Activated gamma-delta T cell treated with Interleukin-2 at 50 U/mL for 16 hours (primary cell): ENCODE measurements around the gene CHCT1.

Experiments
- DNase-seq: peaks from one replicate; pipeline ENCODE4 v3.0.0-alpha.2; 2020

CHCT1 gene

GRCh38 chr17:60443713-60444112 lies 21.4 kb downstream of the CHCT1 start:
- DNase-seq, result no peak

- DNase-seq, result no peak
Observed at GRCh38 chr17:60445144-60445543, 22.9 kb downstream of the CHCT1 start.

GRCh38 chr17:60447375-60447774 lies 25.1 kb downstream of the CHCT1 start:
- no peak for DNase-seq

- DNase-seq, result no peak
Observed at GRCh38 chr17:60451071-60451470, 28.8 kb downstream of the CHCT1 start.

GRCh38 chr17:60451965-60452364 lies 29.7 kb downstream of the CHCT1 start:
- no peak for DNase-seq

GRCh38 chr17:60455378-60455777 lies 33.1 kb downstream of the CHCT1 start:
- DNase-seq, result no peak

GRCh38 chr17:60457148-60457547 lies 34.9 kb downstream of the CHCT1 start:
- DNase-seq, result no peak

- DNase-seq, result no peak
Observed at GRCh38 chr17:60461584-60461983, 39.3 kb downstream of the CHCT1 start.

- no peak for DNase-seq
Observed at GRCh38 chr17:60463157-60463835, 41.0 kb downstream of the CHCT1 start.

- no peak for DNase-seq
Observed at GRCh38 chr17:60464343-60464742, 42.1 kb downstream of the CHCT1 start.

GRCh38 chr17:60468371-60468770 lies 46.1 kb downstream of the CHCT1 start:
- DNase-seq, result no peak

- no peak for DNase-seq
Observed at GRCh38 chr17:60471451-60471850, 49.2 kb downstream of the CHCT1 start.

GRCh38 chr17:60472449-60472848 lies 50.2 kb downstream of the CHCT1 start:
- no peak for DNase-seq

- DNase-seq, result no peak
Observed at GRCh38 chr17:60473788-60474187, 51.5 kb downstream of the CHCT1 start.
